ENCODE data around the gene STMN3.

DNA sequence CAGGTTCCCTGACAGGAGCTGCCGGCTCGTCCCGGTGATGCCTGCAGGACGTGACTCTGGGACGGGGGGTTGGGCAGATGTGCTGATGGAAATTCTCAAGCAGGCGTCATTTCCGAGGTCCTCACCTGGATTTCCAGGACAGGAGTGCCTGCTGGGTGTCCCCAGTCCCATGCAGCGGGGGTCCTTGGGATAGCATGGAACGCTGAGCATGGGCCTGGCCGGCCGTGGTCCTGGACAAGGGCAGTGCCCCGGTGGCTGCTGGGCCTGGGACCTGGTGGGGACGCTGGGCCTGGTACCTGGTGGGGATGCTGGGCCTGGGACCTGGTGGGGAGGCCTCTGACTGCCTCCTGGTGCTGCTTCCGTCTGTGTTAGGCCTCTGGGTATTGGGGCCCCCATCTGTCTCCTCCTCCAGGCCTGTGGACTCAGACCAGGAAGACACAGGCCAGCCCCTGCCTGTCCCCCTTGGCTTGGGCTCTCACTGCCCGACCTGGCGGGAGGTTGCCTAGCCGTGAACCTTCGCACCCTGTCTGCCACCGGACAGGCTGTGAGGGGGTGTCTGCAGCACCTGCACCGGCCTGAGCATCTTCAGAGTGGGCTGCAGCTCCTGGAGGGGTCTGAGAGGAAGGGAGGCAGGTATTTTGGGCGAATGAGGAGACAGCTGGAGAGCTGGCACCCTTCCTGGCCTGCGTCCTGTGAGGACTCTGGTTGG, 11.1 kb upstream of the STMN3 start:
- no peak for TF ChIP-seq CTCF (IDR thresholded peaks at IDR 0.05)
- TF ChIP-seq POLR2A (IDR thresholded peaks at IDR 0.05) = no peak
